ENCODE measurements around the gene HK1.

Gene HK1

DNA sequence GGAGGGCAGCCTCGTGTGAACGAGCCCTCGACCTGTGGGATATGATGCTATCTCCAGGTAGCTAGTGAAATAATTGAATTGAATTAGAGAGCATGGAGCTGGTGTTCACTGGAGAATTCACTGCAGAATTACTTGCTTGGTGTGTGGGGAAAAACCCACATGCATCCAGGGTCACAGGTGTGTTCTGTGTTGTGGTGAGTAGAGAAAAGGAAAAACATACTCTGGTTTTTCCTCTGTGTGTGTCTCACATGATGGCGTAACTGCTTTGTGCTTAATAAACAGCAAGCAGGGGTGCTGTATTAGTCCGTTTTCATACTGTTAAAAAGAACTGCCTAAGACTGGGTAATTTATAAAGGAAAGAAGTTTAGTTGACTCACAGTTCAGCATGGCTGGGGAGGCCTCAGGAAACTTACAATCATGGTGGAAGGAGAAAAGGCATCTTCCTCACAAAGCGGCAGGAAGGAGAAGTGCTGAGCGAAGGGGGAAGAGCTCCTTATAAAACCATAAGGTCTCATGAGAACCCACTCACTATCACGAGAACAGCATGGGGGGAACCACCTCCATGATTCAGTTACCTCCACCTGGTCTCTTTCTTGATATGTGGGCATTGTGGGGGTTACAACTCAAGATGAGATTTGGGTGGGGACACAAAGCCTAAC is 75.8 kb downstream of the HK1 start:
- H3K4me3 Mint-ChIP-seq, result no peak overlapping the region
- H3K4me1 Mint-ChIP-seq (ENCODE audit: low read depth), result peaks cover 58% of the 10 kb centered on the region
- no peaks in the 10 kb centered on the region for H3K9me3 Mint-ChIP-seq
- H3K27ac Mint-ChIP-seq, result peak overlapping the region; percentile 84
- H3K36me3 Mint-ChIP-seq (ENCODE audit: low read depth), result peaks cover 39% of the 10 kb centered on the region
- H3K27me3 Mint-ChIP-seq, result no peaks in the 10 kb centered on the region

DNA sequence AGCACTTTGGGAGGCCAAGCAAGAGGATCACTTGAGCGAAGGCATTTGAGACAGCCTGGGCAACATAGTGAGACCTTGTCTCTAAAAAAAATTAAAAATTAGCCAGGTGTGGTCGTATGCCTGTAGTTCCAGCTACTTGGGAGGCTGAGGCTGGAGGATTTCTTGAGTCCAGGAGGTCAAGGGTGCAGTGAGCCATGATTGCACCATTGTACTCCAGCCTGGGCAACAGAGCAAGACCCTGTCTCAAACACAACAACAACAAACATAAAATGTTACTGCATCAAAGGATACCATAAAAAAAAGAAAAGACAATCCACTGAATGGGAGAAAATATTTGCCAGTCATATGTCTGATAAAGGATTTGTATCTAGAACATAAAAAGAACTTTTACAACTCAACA is 77.9 kb downstream of the HK1 start:
- no peak overlapping the region for H3K27ac Mint-ChIP-seq
- H3K4me3 Mint-ChIP-seq, result no peak overlapping the region
- peaks cover 44% of the 10 kb centered on the region for H3K36me3 Mint-ChIP-seq (ENCODE audit: low read depth)
- no peaks in the 10 kb centered on the region for H3K27me3 Mint-ChIP-seq
- H3K4me1 Mint-ChIP-seq (ENCODE audit: low read depth), result peaks cover 64% of the 10 kb centered on the region
- H3K9me3 Mint-ChIP-seq, result no peaks in the 10 kb centered on the region

DNA sequence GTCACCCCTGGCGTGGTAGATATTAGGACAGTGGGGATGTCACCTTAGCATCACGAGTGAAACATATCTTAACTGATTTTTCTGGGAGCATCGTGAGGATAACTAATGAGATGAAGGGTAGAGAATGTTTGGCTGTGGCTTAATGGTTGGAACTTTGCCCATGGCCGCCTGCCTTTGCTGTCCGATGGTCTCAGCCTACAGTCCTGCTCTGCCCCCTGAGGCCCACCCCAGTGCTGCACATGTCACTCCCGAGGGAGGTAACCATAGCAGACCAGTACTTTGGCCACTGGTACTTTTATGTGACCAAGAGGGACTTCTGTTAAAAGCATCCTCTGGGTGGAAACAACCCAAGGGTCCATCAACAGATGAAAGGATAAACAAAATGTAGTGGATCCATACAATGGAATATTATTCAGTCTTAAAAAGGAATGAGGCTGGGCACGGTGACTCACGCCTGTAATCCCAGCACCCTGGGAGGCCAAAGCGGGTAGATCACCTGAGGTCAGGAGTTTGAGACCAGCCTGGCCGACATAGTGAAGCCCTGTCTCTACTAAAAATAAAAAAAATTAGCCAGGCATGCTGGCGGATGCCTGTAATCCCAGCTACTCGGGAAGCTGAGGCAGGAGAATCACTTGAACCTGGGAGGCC is 80.0 kb downstream of the HK1 start:
- peaks cover 36% of the 10 kb centered on the region for H3K36me3 Mint-ChIP-seq (ENCODE audit: low read depth)
- H3K9me3 Mint-ChIP-seq, result no peaks in the 10 kb centered on the region

DNA sequence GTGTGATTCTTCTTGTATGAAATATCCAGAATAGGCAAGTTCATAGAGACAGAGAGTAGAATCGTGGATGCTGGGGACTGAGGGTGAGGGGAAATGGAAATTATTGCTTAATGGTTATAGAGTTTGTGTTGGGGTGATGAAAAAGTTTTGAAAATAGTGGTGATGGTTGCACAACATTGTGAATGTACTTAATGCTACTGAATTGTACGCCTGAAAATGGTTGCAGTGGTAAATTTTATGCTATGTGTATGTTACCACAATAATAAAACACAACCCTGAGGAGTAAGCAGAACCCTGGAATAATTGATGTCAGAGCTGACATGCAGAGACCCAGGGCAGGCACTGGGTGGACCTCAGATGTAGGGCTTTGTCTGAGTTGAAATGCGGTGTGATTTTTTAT is 80.9 kb downstream of the HK1 start:
- H3K9me3 Mint-ChIP-seq, result no peaks in the 10 kb centered on the region
- H3K4me3 Mint-ChIP-seq, result peak overlapping the region; percentile 17
- H3K27me3 Mint-ChIP-seq, result no peaks in the 10 kb centered on the region
- H3K27ac Mint-ChIP-seq, result peak overlapping the region; percentile 79
- peaks cover 49% of the 10 kb centered on the region for H3K4me1 Mint-ChIP-seq (ENCODE audit: low read depth)
- peaks cover 35% of the 10 kb centered on the region for H3K36me3 Mint-ChIP-seq (ENCODE audit: low read depth)

More for the DNA sequence above, 80.0 kb downstream of the HK1 start:
- Mint-ChIP-seq H3K4me3 (no peak overlapping the region), H3K27me3 (no peaks in the 10 kb centered on the region), H3K27ac (no peak overlapping the region), H3K4me1 (ENCODE audit: low read depth) (peaks cover 58% of the 10 kb centered on the region)

DNA sequence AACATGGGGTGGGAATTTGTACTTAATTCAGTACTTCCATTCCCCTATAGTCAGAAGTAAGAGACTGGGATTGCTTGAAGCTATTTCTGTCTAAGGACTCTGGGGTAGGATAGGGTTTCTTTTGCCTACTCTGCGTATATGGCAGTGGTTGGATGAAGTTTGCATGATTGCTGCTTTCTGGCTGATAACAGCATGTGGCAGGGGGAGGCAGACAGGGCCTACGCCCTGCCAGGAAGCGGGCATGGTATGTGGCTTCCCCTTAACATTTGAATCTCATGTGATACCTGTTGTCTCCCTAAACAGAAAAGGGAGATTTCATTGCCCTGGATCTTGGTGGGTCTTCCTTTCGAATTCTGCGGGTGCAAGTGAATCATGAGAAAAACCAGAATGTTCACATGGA is 81.3 kb downstream of the HK1 start:
- Mint-ChIP-seq H3K4me1 (ENCODE audit: low read depth) (peaks cover 47% of the 10 kb centered on the region), H3K27ac (peak overlapping the region; percentile 79), H3K27me3 (no peaks in the 10 kb centered on the region), H3K9me3 (no peaks in the 10 kb centered on the region), H3K4me3 (no peak overlapping the region), H3K36me3 (ENCODE audit: low read depth) (peaks cover 35% of the 10 kb centered on the region)

DNA sequence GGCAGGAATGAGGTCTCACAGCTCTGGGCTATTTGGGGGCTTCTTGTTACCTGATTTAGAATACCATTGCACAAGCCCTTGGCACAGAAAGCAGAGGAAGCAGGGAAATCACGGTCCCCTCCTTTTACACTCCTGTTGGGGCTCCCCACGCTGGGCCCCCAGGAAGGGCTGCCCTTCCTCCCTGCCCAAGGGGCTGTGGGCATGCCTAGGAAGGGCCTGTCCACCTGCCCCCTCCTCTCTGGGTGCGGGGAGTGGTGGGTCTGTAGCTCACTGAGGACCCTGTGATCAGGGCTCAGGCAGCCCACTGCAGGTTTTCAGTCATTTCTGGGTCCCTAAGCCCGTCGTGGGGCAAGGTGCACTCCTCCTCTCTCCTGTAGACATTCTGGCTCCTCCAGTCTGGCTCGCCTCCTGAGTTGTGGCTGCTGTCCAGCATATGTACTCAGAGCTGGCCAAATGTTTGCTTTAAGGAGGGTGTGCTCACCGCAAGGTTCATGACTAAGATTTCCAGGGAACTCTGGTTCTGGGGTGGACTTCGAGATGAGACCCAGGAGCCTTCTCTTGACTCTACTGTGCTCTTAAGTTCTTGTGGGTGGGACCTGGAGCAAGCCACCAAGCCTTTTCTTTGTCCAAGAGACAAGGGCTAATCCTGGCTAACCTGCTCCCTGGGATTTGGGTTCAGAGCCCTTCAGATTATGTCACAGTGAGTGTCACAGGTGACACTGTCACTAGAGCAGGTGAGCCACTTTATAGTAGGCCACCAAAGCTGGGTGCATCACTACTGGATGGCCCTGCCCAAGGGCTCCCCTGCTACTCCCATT is 82.4 kb downstream of the HK1 start:
- Mint-ChIP-seq H3K4me1 (ENCODE audit: low read depth) (peaks cover 47% of the 10 kb centered on the region), H3K27me3 (no peaks in the 10 kb centered on the region), H3K9me3 (no peaks in the 10 kb centered on the region), H3K4me3 (no peak overlapping the region), H3K36me3 (ENCODE audit: low read depth) (peaks cover 41% of the 10 kb centered on the region), H3K27ac (no peak overlapping the region)

DNA sequence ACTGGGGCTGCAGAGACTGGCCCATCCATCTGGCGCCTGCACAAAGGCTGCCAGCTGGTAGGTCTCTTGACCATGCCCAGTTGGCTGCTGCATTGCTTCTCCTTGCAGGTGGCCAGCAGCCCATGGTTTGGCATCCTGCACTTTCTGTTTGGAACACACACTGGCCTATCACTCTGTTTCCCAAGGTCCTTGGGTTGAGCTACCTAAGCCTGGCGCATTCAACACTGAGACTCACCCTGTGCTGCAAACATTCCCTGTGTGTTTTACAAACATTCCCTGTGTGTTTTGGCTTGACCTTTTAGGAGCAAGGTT is 83.0 kb downstream of the HK1 start:
- Mint-ChIP-seq H3K27me3 (no peaks in the 10 kb centered on the region), H3K4me1 (ENCODE audit: low read depth) (peaks cover 47% of the 10 kb centered on the region), H3K27ac (no peak overlapping the region), H3K4me3 (no peak overlapping the region), H3K9me3 (no peaks in the 10 kb centered on the region), H3K36me3 (ENCODE audit: low read depth) (peaks cover 41% of the 10 kb centered on the region)

DNA sequence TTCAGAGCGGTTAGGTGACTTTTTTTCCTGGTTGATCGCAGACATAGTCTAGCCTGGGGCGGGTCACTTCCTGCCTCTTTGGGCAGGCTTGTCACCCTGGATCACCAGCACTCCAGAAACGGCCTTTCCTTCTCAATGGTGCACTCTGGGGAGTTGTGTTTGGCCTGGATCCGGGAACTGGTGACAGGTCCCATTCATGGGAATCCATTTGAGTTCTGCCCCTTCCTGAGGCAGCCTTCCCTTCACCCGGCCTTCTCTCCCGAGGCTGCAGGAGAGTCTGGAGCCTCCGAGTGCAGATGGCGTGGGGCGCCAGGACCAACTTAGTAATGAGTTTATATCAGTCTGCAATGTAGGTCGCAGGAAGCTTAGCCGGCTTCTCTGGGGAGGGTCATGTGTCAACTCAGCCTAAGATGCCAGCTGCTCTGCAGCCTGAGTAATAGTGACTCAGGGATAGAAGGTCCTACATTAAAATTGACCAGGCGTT is 84.2 kb downstream of the HK1 start:
- Mint-ChIP-seq H3K9me3 (no peaks in the 10 kb centered on the region), H3K27ac (no peak overlapping the region), H3K36me3 (ENCODE audit: low read depth) (peaks cover 47% of the 10 kb centered on the region), H3K27me3 (no peaks in the 10 kb centered on the region), H3K4me1 (ENCODE audit: low read depth) (peaks cover 40% of the 10 kb centered on the region), H3K4me3 (no peak overlapping the region)

DNA sequence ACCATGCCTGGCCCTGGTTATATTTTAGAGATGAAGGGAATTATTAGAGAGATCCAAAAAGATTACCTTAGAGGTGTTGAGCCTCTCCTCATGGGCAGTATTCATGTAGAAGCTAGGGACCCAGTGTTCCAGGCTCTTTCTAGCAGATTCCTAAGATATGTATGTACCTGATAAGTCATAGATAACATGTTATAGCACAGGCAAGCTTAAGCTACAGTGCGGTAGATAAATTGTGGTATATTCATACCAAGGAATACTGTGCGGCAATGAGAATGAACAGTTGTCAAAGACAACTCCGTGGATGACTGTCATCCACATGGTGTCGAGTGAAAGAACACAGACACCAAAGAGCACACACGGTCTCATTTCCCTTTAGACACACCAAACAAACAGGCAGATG is 85.4 kb downstream of the HK1 start:
- Mint-ChIP-seq H3K36me3 (ENCODE audit: low read depth) (peaks cover 52% of the 10 kb centered on the region), H3K27me3 (no peaks in the 10 kb centered on the region), H3K4me3 (no peak overlapping the region), H3K9me3 (no peaks in the 10 kb centered on the region), H3K4me1 (ENCODE audit: low read depth) (peaks cover 30% of the 10 kb centered on the region), H3K27ac (no peak overlapping the region)

GRCh38 chr10:69364232-69364940 is 86.1 kb downstream of the HK1 start:
- H3K27me3 Mint-ChIP-seq, result no peaks in the 10 kb centered on the region
- H3K27ac Mint-ChIP-seq, result peak overlapping the region; percentile 8
- peaks cover 23% of the 10 kb centered on the region for H3K4me1 Mint-ChIP-seq (ENCODE audit: low read depth)
- H3K4me3 Mint-ChIP-seq, result no peak overlapping the region
- H3K36me3 Mint-ChIP-seq (ENCODE audit: low read depth), result peaks cover 53% of the 10 kb centered on the region
- H3K9me3 Mint-ChIP-seq, result no peaks in the 10 kb centered on the region

GRCh38 chr10:69366738-69367137 is 88.4 kb downstream of the HK1 start:
- H3K27ac Mint-ChIP-seq, result no peak overlapping the region
- no peak overlapping the region for H3K4me3 Mint-ChIP-seq
- H3K4me1 Mint-ChIP-seq (ENCODE audit: low read depth), result peaks cover 2% of the 10 kb centered on the region
- H3K36me3 Mint-ChIP-seq (ENCODE audit: low read depth), result peaks cover 61% of the 10 kb centered on the region
- H3K27me3 Mint-ChIP-seq, result no peaks in the 10 kb centered on the region
- H3K9me3 Mint-ChIP-seq, result no peaks in the 10 kb centered on the region

DNA sequence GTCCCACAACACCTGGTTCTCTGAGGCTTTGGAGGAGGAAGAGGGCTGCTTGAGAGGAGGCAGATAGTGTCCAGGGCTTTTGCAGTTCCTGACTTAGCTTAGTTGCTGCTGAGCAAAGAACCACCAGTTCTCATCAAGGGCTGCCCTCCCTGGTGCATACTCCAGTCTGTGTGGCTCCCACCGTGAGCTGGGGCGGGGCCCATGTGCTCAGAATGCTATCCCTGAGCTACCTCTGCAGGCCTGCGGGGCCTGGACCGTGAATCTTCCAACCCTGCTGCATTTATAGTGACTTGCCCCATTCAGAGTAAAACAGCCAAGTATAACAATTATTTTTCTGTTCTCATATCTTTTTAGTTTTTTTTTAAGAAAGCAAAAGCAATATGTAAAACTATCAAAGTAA is 89.2 kb downstream of the HK1 start:
- H3K4me3 Mint-ChIP-seq, result no peak overlapping the region
- H3K36me3 Mint-ChIP-seq (ENCODE audit: low read depth), result peaks cover 68% of the 10 kb centered on the region
- no peaks in the 10 kb centered on the region for H3K9me3 Mint-ChIP-seq
- H3K4me1 Mint-ChIP-seq (ENCODE audit: low read depth), result no peaks in the 10 kb centered on the region
- no peak overlapping the region for H3K27ac Mint-ChIP-seq
- no peaks in the 10 kb centered on the region for H3K27me3 Mint-ChIP-seq

DNA sequence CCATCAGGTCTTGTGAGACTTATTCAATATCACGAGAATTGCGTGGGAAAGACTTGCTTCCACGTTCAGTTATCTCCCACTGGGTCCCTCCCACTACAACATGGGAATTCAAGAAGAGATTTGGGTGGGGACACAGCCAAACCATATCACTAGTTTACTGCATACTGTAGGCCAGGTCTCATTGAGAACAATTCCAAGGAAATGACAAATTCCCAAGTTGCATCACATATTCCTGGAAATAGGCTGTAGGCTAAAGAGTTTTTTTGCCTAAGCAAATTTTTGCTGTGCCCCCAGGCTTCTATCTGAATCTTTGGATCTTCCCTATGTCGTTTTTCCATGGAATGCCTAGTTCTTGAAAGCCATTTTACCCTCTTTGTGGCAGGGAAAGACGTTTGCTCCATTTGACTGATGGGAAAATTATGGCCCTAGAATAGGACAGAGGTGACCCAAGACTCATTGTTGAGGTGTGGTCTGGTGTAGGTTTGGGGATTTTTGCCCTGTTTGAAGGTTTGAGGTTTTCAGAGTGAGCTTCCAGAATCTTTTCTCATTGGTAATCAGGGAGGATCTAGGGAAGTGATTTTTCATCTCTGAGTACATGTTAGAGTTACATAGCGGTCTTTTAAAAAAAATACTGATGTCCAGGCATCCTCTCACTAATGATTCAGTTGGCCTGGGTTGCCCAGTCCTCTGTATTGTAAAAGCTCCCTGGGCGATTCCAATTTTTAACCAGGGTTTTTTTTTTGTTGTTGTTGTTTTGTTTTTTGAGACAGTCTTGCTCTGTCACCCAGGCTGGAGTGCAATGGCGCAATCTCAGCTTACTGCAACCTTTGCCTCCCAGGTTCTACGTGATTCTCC is 94.1 kb downstream of the HK1 start:
- Mint-ChIP-seq H3K27ac (no peak overlapping the region), H3K36me3 (ENCODE audit: low read depth) (peaks cover 80% of the 10 kb centered on the region), H3K4me1 (ENCODE audit: low read depth) (peaks cover 13% of the 10 kb centered on the region), H3K4me3 (no peak overlapping the region), H3K27me3 (no peaks in the 10 kb centered on the region), H3K9me3 (no peaks in the 10 kb centered on the region)

DNA sequence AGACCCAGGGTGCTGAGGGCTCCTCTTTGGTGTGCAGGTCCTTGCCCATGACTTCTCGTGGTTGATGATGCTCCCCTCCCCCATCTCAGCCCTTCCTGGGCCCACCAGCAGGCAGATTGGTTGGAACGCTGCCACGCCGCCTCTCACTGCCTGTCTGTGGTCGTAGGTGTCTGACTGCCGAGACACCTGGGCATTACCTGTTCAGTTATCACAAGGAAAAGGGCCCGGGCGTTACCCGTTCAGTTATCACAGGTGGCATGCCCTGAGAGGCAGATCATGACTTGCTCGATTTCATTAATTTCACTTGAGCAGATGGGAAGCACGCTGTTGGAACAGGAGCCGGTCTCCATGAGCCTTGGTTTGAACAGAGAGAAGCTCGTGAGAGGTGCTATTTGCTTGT is 95.9 kb downstream of the HK1 start:
- Mint-ChIP-seq H3K27ac (no peak overlapping the region), H3K4me3 (no peak overlapping the region), H3K27me3 (no peaks in the 10 kb centered on the region), H3K4me1 (ENCODE audit: low read depth) (peaks cover 13% of the 10 kb centered on the region), H3K36me3 (ENCODE audit: low read depth) (peaks cover 86% of the 10 kb centered on the region), H3K9me3 (no peaks in the 10 kb centered on the region)
